Smooth muscle cell (in vitro differentiated cells): ENCODE measurements around the gene PRKN. TPM values are rescaled to one million over a fixed set of nuclear protein-coding genes. Genes with fewer than 3 reads are reported as not detected.

Source experiments
- DNase-seq: peaks from one replicate; lab custom pipeline; 2025; ENCODE audit not compliant: unreplicated experiment; lab: John Stamatoyannopoulos, UW
- H2AFZ ChIP-seq: fragments of 200-600 bp; sonication (generic); 2 replicates; pipeline ENCODE4 v1.6.0; 2016; ENCODE audit warnings: antibody characterized with exemption, low read depth, mild to moderate bottlenecking
- H3F3A ChIP-seq: fragments of 200-600 bp; sonication (generic); 2 replicates; pipeline ENCODE4 v1.6.0; 2017; ENCODE audit warnings: antibody characterized with exemption, low read depth
- H3K27ac ChIP-seq: fragments of 200-600 bp; sonication (generic); 2 replicates; pipeline ENCODE4 v1.5.1; 2016; ENCODE audit warnings: low read depth, mild to moderate bottlenecking
- H3K27me3 ChIP-seq: fragments of 200-600 bp; sonication (generic); 2 replicates; pipeline ENCODE4 v1.6.1; 2016; ENCODE audit warnings: low read depth, mild to moderate bottlenecking
- H3K36me3 ChIP-seq: fragments of 200-600 bp; sonication (generic); 2 replicates; pipeline ENCODE4 v1.5.1; 2016; ENCODE audit warnings: low read depth
- H3K4me1 ChIP-seq: fragments of 200-600 bp; sonication (generic); 2 replicates; pipeline ENCODE4 v1.5.1; 2016; ENCODE audit warnings: low read depth
- H3K4me2 ChIP-seq: fragments of 200-600 bp; sonication (generic); 2 replicates; pipeline ENCODE4 v1.6.0; 2016; ENCODE audit warnings: mild to moderate bottlenecking
- H3K4me3 ChIP-seq: fragments of 200-600 bp; sonication (generic); 2 replicates; pipeline ENCODE4 v1.5.1; 2016; ENCODE audit warnings: mild to moderate bottlenecking
- H3K79me2 ChIP-seq: fragments of 200-600 bp; sonication (generic); 2 replicates; pipeline ENCODE4 v1.6.0; 2016; ENCODE audit warnings: low read depth, mild to moderate bottlenecking
- H3K9ac ChIP-seq: fragments of 200-600 bp; sonication (generic); 2 replicates; pipeline ENCODE4 v1.6.0; 2016; ENCODE audit warnings: low read depth
- H3K9me3 ChIP-seq: fragments of 200-600 bp; sonication (generic); replicated peaks from 2 replicates; pipeline ENCODE4 v1.5.1; 2016; ENCODE audit warnings: low read depth
- H4K20me1 ChIP-seq: fragments of 200-600 bp; sonication (generic); 2 replicates; pipeline ENCODE4 v1.6.0; 2016; ENCODE audit warnings: low read depth
- CTCF ChIP-seq: fragments of 200-600 bp; sonication (generic); IDR thresholded peaks from 2 replicates; pipeline ENCODE4 v1.5.1; 2017; ENCODE audit warnings: borderline replicate concordance, mild to moderate bottlenecking, antibody characterized with exemption; ENCODE audit not compliant: insufficient read depth, poor library complexity, severe bottlenecking
- WGBS: methylation state at CpG from one replicate; pipeline ENCODE4 v1.1.7; 2016; ENCODE audit warnings: low lambda C conversion rate; 5-methylcytosine and 5-hydroxymethylcytosine counted together
- polyA plus RNA-seq: library from polyadenylated mRNA; unstranded; fragments of >200 nt; fragmentation: Nextera tagmentation; extraction: Ambion mirVana; gene quantifications from 2 replicates; pipeline ENCODE4 v1.2.1, GENCODE V29; 2016
- total RNA-seq: library from RNA; depleted of rRNA; stranded (reverse); fragments of >200 nt; gene quantifications from 2 replicates; pipeline ENCODE4 v1.2.3, GENCODE V29; 2014

The PRKN gene
- total and polyA plus RNA-seq, 2 experiments from 2014 or later = 0.81 to 5.1 TPM

GRCh38 chr6:162474722-162475121 lies 252.8 kb downstream of the PRKN start:
- Histone ChIP-seq H3K9ac (no peak overlapping the region), H3K4me1 (no peaks in the 10 kb centered on the region), H3K4me3 (no peak overlapping the region), H2AFZ (no peak overlapping the region), H3K4me2 (no peak overlapping the region), H3F3A (no peaks in the 10 kb centered on the region), H3K27ac (no peak overlapping the region), H3K9me3 (no peaks in the 10 kb centered on the region), H4K20me1 (no peaks in the 10 kb centered on the region), H3K79me2 (no peaks in the 10 kb centered on the region), H3K36me3 (no peaks in the 10 kb centered on the region), H3K27me3 (no peaks in the 10 kb centered on the region)
- WGBS = 68% methylated on average over 2 of the region's 2 CpGs
- no peak for TF ChIP-seq CTCF
- no peak for DNase-seq

GRCh38 chr6:162471842-162472241 lies 255.7 kb downstream of the PRKN start:
- Histone ChIP-seq H3K4me2 (no peak overlapping the region), H3F3A (no peaks in the 10 kb centered on the region), H3K4me1 (no peaks in the 10 kb centered on the region), H3K9me3 (no peaks in the 10 kb centered on the region), H3K4me3 (no peak overlapping the region), H3K27me3 (no peaks in the 10 kb centered on the region), H3K79me2 (no peaks in the 10 kb centered on the region), H3K36me3 (no peaks in the 10 kb centered on the region), H3K9ac (no peak overlapping the region), H2AFZ (no peak overlapping the region), H4K20me1 (no peaks in the 10 kb centered on the region), H3K27ac (no peak overlapping the region)
- DNase-seq = no peak
- no peak for TF ChIP-seq CTCF
- 86% methylated on average over 2 of the region's 2 CpGs for WGBS

GRCh38 chr6:162468326-162468725 lies 259.2 kb downstream of the PRKN start:
- Histone ChIP-seq H3K9ac (no peak overlapping the region), H3K79me2 (no peaks in the 10 kb centered on the region), H3K27ac (no peak overlapping the region), H3K4me3 (no peak overlapping the region), H3K4me1 (no peaks in the 10 kb centered on the region), H3K4me2 (no peak overlapping the region), H3F3A (no peaks in the 10 kb centered on the region), H2AFZ (no peak overlapping the region), H3K36me3 (no peaks in the 10 kb centered on the region), H3K27me3 (no peaks in the 10 kb centered on the region), H4K20me1 (no peaks in the 10 kb centered on the region), H3K9me3 (no peaks in the 10 kb centered on the region)
- 84% methylated on average over 2 of the region's 2 CpGs for WGBS
- TF ChIP-seq CTCF = no peak
- DNase-seq = no peak

GRCh38 chr6:162467679-162468078 lies 259.9 kb downstream of the PRKN start:
- Histone ChIP-seq H4K20me1 (no peaks in the 10 kb centered on the region), H3K9ac (no peak overlapping the region), H3F3A (no peaks in the 10 kb centered on the region), H3K4me1 (no peaks in the 10 kb centered on the region), H3K36me3 (no peaks in the 10 kb centered on the region), H3K27ac (no peak overlapping the region), H3K4me2 (no peak overlapping the region), H2AFZ (no peak overlapping the region), H3K79me2 (no peaks in the 10 kb centered on the region), H3K9me3 (no peaks in the 10 kb centered on the region), H3K27me3 (no peaks in the 10 kb centered on the region), H3K4me3 (no peak overlapping the region)
- WGBS = 79% methylated on average over 9 of the region's 9 CpGs
- TF ChIP-seq CTCF = no peak
- no peak for DNase-seq
